GM23338 (cell line): ENCODE measurements around the gene DPYSL3. TPM values are rescaled to one million over a fixed set of nuclear protein-coding genes. Genes with fewer than 3 reads are reported as not detected.

Source experiments
- ATAC-seq: fragments of 200-7000 bp; cut with Tn5 transposase; 3 replicates; pipeline ENCODE4 v1.9.1; 2020
- DNase-seq: peaks from one replicate; pipeline ENCODE4 v3.0.0-alpha.2; 2015; ENCODE audit warnings: low spot score
- H2AFZ ChIP-seq: fragments of 200-600 bp; sonication (generic); 2 replicates; pipeline ENCODE4 v1.8.0; 2016; ENCODE audit warnings: antibody characterized with exemption, mild to moderate bottlenecking, moderate library complexity
- H3F3A ChIP-seq: fragments of 200-600 bp; sonication (generic); replicated peaks from 2 replicates; pipeline ENCODE4 v1.8.0; 2017; ENCODE audit warnings: antibody characterized with exemption, mixed run types, low read depth
- H3K27ac ChIP-seq: fragments of 200-600 bp; sonication (generic); 2 replicates; pipeline ENCODE4 v1.6.1; 2016; ENCODE audit warnings: low read depth
- H3K27me3 ChIP-seq: fragments of 200-600 bp; sonication (generic); 2 replicates; pipeline ENCODE4 v1.8.0; 2016; ENCODE audit warnings: mild to moderate bottlenecking, mixed run types, moderate library complexity; ENCODE audit not compliant: insufficient read depth
- H3K36me3 ChIP-seq: fragments of 200-600 bp; sonication (generic); 2 replicates; pipeline ENCODE4 v1.8.0; 2016; ENCODE audit warnings: mild to moderate bottlenecking; ENCODE audit not compliant: insufficient read depth
- H3K4me1 ChIP-seq: fragments of 200-600 bp; sonication (generic); 2 replicates; pipeline ENCODE4 v1.8.0; 2016; ENCODE audit warnings: mild to moderate bottlenecking, moderate library complexity; ENCODE audit not compliant: insufficient read depth
- H3K4me2 ChIP-seq: fragments of 200-600 bp; sonication (generic); 2 replicates; pipeline ENCODE4 v1.7.1; 2017; ENCODE audit warnings: mixed run types
- H3K4me3 ChIP-seq: fragments of 200-600 bp; sonication (generic); 2 replicates; pipeline ENCODE4 v1.6.1; 2016; ENCODE audit warnings: mixed run types
- H3K79me2 ChIP-seq: fragments of 200-600 bp; sonication (generic); replicated peaks from 2 replicates; pipeline ENCODE4 v1.8.0; 2017; ENCODE audit warnings: mild to moderate bottlenecking; ENCODE audit not compliant: insufficient read depth
- H3K9me2 ChIP-seq: fragments of 200-600 bp; sonication (generic); 2 replicates; pipeline ENCODE4 v1.8.0; 2017; ENCODE audit not compliant: insufficient read depth
- H4K20me1 ChIP-seq: fragments of 200-600 bp; sonication (generic); replicated peaks from 2 replicates; pipeline ENCODE4 v1.8.0; 2017; ENCODE audit warnings: mild to moderate bottlenecking; ENCODE audit not compliant: insufficient read depth
- H3K27ac Mint-ChIP-seq: 2 replicates; pipeline ENCODE4 v1.8.0; 2020; ENCODE audit warnings: inconsistent platforms, mild to moderate bottlenecking, moderate library complexity, mixed read lengths
- H3K27me3 Mint-ChIP-seq: 3 replicates; pipeline ENCODE4 v1.8.0; 2022; ENCODE audit warnings: low read depth, mild to moderate bottlenecking, moderate library complexity, mixed read lengths, inconsistent platforms; ENCODE audit not compliant: insufficient read depth, poor library complexity
- H3K36me3 Mint-ChIP-seq: 3 replicates; pipeline ENCODE4 v1.8.0; 2021; ENCODE audit warnings: low read depth, mild to moderate bottlenecking, inconsistent platforms, moderate library complexity, mixed read lengths
- H3K4me1 Mint-ChIP-seq: 3 replicates; pipeline ENCODE4 v1.8.0; 2020; ENCODE audit warnings: mild to moderate bottlenecking, inconsistent platforms, mixed read lengths
- H3K4me3 Mint-ChIP-seq: 3 replicates; pipeline ENCODE4 v1.8.0; 2021; ENCODE audit warnings: moderate library complexity, mild to moderate bottlenecking, inconsistent platforms, mixed read lengths
- H3K9me3 Mint-ChIP-seq: 3 replicates; pipeline ENCODE4 v1.8.0; 2020; ENCODE audit warnings: moderate library complexity, mild to moderate bottlenecking, inconsistent platforms, mixed read lengths
- CREB1 ChIP-seq: fragments of 250-450 bp; sonication (Bioruptor Pico); IDR thresholded peaks from 2 replicates; pipeline ENCODE4 v1.5.0; 2020; ENCODE audit warnings: low read depth, mild to moderate bottlenecking, moderate library complexity
- CTCF ChIP-seq, 2 experiments: fragments of 200-600 bp in 1 of 2; sonication (generic) in 1 of 2; conservative IDR thresholded peaks; 2 replicates each; pipeline versions ENCODE4 v1.5.1 to v1.6.1; 2016 to 2017; ENCODE audit warnings: antibody characterized with exemption in 2 of 2, low read depth in 2 of 2, mild to moderate bottlenecking in 2 of 2, moderate library complexity in 1 of 2
- ETS1 ChIP-seq: IDR thresholded peaks from 2 replicates; pipeline ENCODE4 v1.6.1; 2016; ENCODE audit warnings: antibody characterized with exemption
- EZH2 ChIP-seq: fragments of 200-600 bp; sonication (generic); IDR thresholded peaks from one replicate; pipeline ENCODE4 v1.8.0; 2017; ENCODE audit warnings: antibody characterized with exemption, mild to moderate bottlenecking, low read depth; ENCODE audit not compliant: unreplicated experiment
- EZH2phosphoT487 ChIP-seq: fragments of 200-600 bp; sonication (generic); IDR thresholded peaks from one replicate; pipeline ENCODE4 v1.8.1; 2018; ENCODE audit warnings: antibody characterized with exemption; ENCODE audit not compliant: unreplicated experiment
- JUNB ChIP-seq: IDR thresholded peaks from one replicate; pipeline ENCODE4 v1.6.1; 2016; ENCODE audit warnings: antibody characterized with exemption; ENCODE audit not compliant: unreplicated experiment
- NANOG ChIP-seq: IDR thresholded peaks from 2 replicates; pipeline ENCODE4 v1.6.1; 2016; ENCODE audit warnings: antibody characterized with exemption, borderline replicate concordance
- POLR2AphosphoS5 ChIP-seq: IDR thresholded peaks from 2 replicates; pipeline ENCODE4 v1.6.1; 2016; ENCODE audit warnings: antibody characterized with exemption, low read depth
- REST ChIP-seq: IDR thresholded peaks from one replicate; pipeline ENCODE4 v1.6.1; 2018; ENCODE audit warnings: antibody characterized with exemption; ENCODE audit not compliant: unreplicated experiment
- STAT1 ChIP-seq: IDR thresholded peaks from one replicate; pipeline ENCODE4 v1.6.1; 2016; ENCODE audit warnings: antibody characterized with exemption; ENCODE audit not compliant: unreplicated experiment
- ZNF114 ChIP-seq: fragments of 250-450 bp; sonication (Bioruptor Pico); IDR thresholded peaks from 2 replicates; pipeline ENCODE4 v1.5.0; 2020; ENCODE audit warnings: mild to moderate bottlenecking, moderate library complexity
- ZNF331 ChIP-seq: fragments of 250-450 bp; sonication (Bioruptor Pico); IDR thresholded peaks from 2 replicates; pipeline ENCODE4 v1.5.0; 2020; ENCODE audit warnings: low read depth, mild to moderate bottlenecking, moderate library complexity
- ZNF462 ChIP-seq: fragments of 250-450 bp; sonication (Bioruptor Pico); IDR thresholded peaks from 2 replicates; pipeline ENCODE4 v1.5.0; 2020; ENCODE audit warnings: mild to moderate bottlenecking, moderate library complexity
- polyA plus RNA-seq: library from polyadenylated mRNA; unstranded; fragments of >200 nt; fragmentation: Nextera tagmentation; extraction: Ambion mirVana; gene quantifications from 2 replicates; pipeline ENCODE4 v1.2.1, GENCODE V29; 2016
- total RNA-seq: library from RNA; depleted of rRNA; stranded (reverse); fragments of >200 nt; shearing (Covaris generic); gene quantifications from 2 replicates; pipeline ENCODE4 v1.2.3, GENCODE V29; 2014

Gene DPYSL3
- total and polyA plus RNA-seq, 2 experiments from 2014 or later: 97.6 to 455 TPM

- no peak overlapping the region for H3K4me3 Mint-ChIP-seq
- Histone ChIP-seq H3K79me2 (peaks cover 72% of the 10 kb centered on the region), H3K4me1 (peaks cover 7% of the 10 kb centered on the region; the same call in 1 of the 2 replicates), H2AFZ (no peak overlapping the region), H3F3A (peaks cover 7% of the 10 kb centered on the region; the same call in 1 of the 2 replicates), H4K20me1 (peaks cover 77% of the 10 kb centered on the region), H3K27ac (peak overlapping the region; percentile 69), H3K27me3 (no peaks in the 10 kb centered on the region), H3K4me3 (no peak overlapping the region), H3K4me2 (no peak overlapping the region), H3K9me2 (no peaks in the 10 kb centered on the region), H3K36me3 (peaks cover 82% of the 10 kb centered on the region)
- TF ChIP-seq REST (no peak), STAT1 (no peak), NANOG (no peak), POLR2AphosphoS5 (no peak), ETS1 (no peak), CREB1 (CRISPR knock-in tag) (no peak), EZH2phosphoT487 (no peak), JUNB (no peak), ZNF462 (CRISPR knock-in tag) (no peak), ZNF114 (CRISPR knock-in tag) (no peak), EZH2 (no peak), CTCF (conservative IDR thresholded peaks at IDR 0.05; ENCODE audit: low read depth in 2 of 2) (no peak), ZNF331 (CRISPR knock-in tag) (no peak)
- H3K4me1 Mint-ChIP-seq: peaks cover 9% of the 10 kb centered on the region; the same call in 2 of the 3 replicates
- DNase-seq (no peak), ATAC-seq (no peak)
- H3K36me3 Mint-ChIP-seq: peaks cover 86% of the 10 kb centered on the region
- H3K9me3 Mint-ChIP-seq: no peaks in the 10 kb centered on the region; the same call in 2 of the 3 replicates
- no peak overlapping the region for H3K27ac Mint-ChIP-seq
- peaks cover 2% of the 10 kb centered on the region for H3K27me3 Mint-ChIP-seq
Observed at GRCh38 chr5:147417135-147417813, 92.6 kb downstream of the DPYSL3 start.
